ENCODE data around the gene NFIC.

GRCh38 chr19:3336351-3336679, 30.1 kb upstream of the NFIC start:
- TF ChIP-seq, protein P1, sequence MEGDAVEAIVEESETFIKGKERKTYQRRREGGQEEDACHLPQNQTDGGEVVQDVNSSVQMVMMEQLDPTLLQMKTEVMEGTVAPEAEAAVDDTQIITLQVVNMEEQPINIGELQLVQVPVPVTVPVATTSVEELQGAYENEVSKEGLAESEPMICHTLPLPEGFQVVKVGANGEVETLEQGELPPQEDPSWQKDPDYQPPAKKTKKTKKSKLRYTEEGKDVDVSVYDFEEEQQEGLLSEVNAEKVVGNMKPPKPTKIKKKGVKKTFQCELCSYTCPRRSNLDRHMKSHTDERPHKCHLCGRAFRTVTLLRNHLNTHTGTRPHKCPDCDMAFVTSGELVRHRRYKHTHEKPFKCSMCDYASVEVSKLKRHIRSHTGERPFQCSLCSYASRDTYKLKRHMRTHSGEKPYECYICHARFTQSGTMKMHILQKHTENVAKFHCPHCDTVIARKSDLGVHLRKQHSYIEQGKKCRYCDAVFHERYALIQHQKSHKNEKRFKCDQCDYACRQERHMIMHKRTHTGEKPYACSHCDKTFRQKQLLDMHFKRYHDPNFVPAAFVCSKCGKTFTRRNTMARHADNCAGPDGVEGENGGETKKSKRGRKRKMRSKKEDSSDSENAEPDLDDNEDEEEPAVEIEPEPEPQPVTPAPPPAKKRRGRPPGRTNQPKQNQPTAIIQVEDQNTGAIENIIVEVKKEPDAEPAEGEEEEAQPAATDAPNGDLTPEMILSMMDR (IDR thresholded peaks at IDR 0.05): no peak
- TF ChIP-seq RCOR1 (IDR thresholded peaks at IDR 0.05; ENCODE audit: low read length): no peak
- TF ChIP-seq ELF1 (IDR thresholded peaks at IDR 0.05): no peak
- TF ChIP-seq, protein P2, sequence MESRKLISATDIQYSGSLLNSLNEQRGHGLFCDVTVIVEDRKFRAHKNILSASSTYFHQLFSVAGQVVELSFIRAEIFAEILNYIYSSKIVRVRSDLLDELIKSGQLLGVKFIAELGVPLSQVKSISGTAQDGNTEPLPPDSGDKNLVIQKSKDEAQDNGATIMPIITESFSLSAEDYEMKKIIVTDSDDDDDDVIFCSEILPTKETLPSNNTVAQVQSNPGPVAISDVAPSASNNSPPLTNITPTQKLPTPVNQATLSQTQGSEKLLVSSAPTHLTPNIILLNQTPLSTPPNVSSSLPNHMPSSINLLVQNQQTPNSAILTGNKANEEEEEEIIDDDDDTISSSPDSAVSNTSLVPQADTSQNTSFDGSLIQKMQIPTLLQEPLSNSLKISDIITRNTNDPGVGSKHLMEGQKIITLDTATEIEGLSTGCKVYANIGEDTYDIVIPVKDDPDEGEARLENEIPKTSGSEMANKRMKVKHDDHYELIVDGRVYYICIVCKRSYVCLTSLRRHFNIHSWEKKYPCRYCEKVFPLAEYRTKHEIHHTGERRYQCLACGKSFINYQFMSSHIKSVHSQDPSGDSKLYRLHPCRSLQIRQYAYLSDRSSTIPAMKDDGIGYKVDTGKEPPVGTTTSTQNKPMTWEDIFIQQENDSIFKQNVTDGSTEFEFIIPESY (IDR thresholded peaks at IDR 0.05; ENCODE audit: borderline replicate concordance, low read depth): no peak
- no peak for TF ChIP-seq GABPA (IDR thresholded peaks at IDR 0.05; ENCODE audit: low read depth)
- TF ChIP-seq EP300 (IDR thresholded peaks at IDR 0.05; ENCODE audit: borderline replicate concordance in 1 of 2, low read depth in 1 of 2, low read length in 1 of 2): no peak
- TF ChIP-seq SMC3 (IDR thresholded peaks at IDR 0.05; ENCODE audit: low read depth, low read length): no peak
- no peak for TF ChIP-seq TAF1 (IDR thresholded peaks at IDR 0.05; ENCODE audit: borderline replicate concordance, low read depth, low read length)
- TF ChIP-seq, protein P3, sequence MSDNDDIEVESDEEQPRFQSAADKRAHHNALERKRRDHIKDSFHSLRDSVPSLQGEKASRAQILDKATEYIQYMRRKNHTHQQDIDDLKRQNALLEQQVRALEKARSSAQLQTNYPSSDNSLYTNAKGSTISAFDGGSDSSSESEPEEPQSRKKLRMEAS (IDR thresholded peaks at IDR 0.05; ENCODE audit: low read depth): no peak
- TF ChIP-seq RAD21 (IDR thresholded peaks at IDR 0.05; ENCODE audit: low read length): no peak
- no peak for TF ChIP-seq NFIC (IDR thresholded peaks at IDR 0.05; ENCODE audit: borderline replicate concordance)

Measured in SK-N-SH (cell line).